CD4-positive, CD25-positive, alpha-beta regulatory T cell (primary cell): ENCODE data around the gene AACS. TPM values are rescaled to one million over a fixed set of nuclear protein-coding genes. Genes with fewer than 3 reads are reported as not detected.
"Not testable (repeated sequence)": the region's sequence is repeated elsewhere in the genome, so short reads cannot be mapped to it uniquely, and the experiment has no call there.

Experiments used
- ATAC-seq, 2 donors: fragments of 150-1000 bp; cut with Tn5 transposase; one replicate each; pipeline ENCODE4 v1.10.0; 2021; ENCODE audit warnings: low read depth in 2 of 2, moderate number of reproducible peaks in 2 of 2, moderate library complexity in 1 of 2
- DNase-seq, 3 donors: peaks; one replicate each; pipeline versions ENCODE4 v3.0.0 to v3.0.0-alpha.2; 2012 to 2022; ENCODE audit warnings: mixed read lengths in 1 of 3
- H3K27ac ChIP-seq: one replicate; pipeline ENCODE4 v1.7.0; 2013; ENCODE audit warnings: mild to moderate bottlenecking, low read length; ENCODE audit not compliant: insufficient read depth, poor library complexity, severe bottlenecking
- H3K27me3 ChIP-seq: one replicate; pipeline ENCODE4 v1.7.0; 2013; ENCODE audit warnings: low read length; ENCODE audit not compliant: control insufficient read depth, insufficient read depth
- H3K36me3 ChIP-seq: one replicate; pipeline ENCODE4 v1.7.0; 2013; ENCODE audit warnings: mild to moderate bottlenecking, low read length, moderate library complexity; ENCODE audit not compliant: control insufficient read depth, insufficient read depth
- H3K4me1 ChIP-seq: 2 replicates; pipeline ENCODE4 v1.7.0; 2013; ENCODE audit warnings: mild to moderate bottlenecking, low read length; ENCODE audit not compliant: insufficient read depth, control insufficient read depth, poor library complexity, severe bottlenecking
- H3K4me3 ChIP-seq: one replicate; pipeline ENCODE4 v1.7.0; 2013; ENCODE audit warnings: low read depth, mild to moderate bottlenecking, low read length, moderate library complexity
- H3K9me3 ChIP-seq, 2 experiments: 1 replicate in 1 of 2; 2 replicates in 1 of 2; pipeline ENCODE4 v1.7.0; 2013; ENCODE audit warnings: low read length in 2 of 2, mild to moderate bottlenecking in 1 of 2, moderate library complexity in 1 of 2; ENCODE audit not compliant: control insufficient read depth in 2 of 2
- H3K27ac Mint-ChIP-seq, 3 donors: one replicate each; pipeline ENCODE4 v1.8.0; 2020 to 2022; ENCODE audit warnings: mild to moderate bottlenecking in 3 of 3, mixed read lengths in 3 of 3, moderate library complexity in 2 of 3
- H3K27me3 Mint-ChIP-seq: one replicate; pipeline ENCODE4 v1.8.0; 2022; ENCODE audit warnings: mild to moderate bottlenecking, mixed read lengths
- H3K36me3 Mint-ChIP-seq: one replicate; pipeline ENCODE4 v1.8.0; 2020; ENCODE audit warnings: mixed read lengths
- H3K4me1 Mint-ChIP-seq, 4 donors: one replicate each; pipeline ENCODE4 v1.8.0; 2020 to 2022; ENCODE audit warnings: mixed read lengths in 4 of 4, mild to moderate bottlenecking in 1 of 4
- H3K4me3 Mint-ChIP-seq, 4 donors: one replicate each; pipeline ENCODE4 v1.8.0; 2020 to 2022; ENCODE audit warnings: mild to moderate bottlenecking in 4 of 4, mixed read lengths in 4 of 4, moderate library complexity in 3 of 4
- H3K9me3 Mint-ChIP-seq, 7 donors: one replicate each; pipeline ENCODE4 v1.8.0; 2020 to 2022; ENCODE audit warnings: mixed read lengths in 7 of 7, mild to moderate bottlenecking in 3 of 7, moderate library complexity in 2 of 7
- polyA plus RNA-seq, 4 donors: library from polyadenylated mRNA; unstranded; fragments of 300-500 nt; fragmentation: Illumina TruSeq; gene quantifications; one replicate each; pipeline ENCODE4 v1.2.3, GENCODE V29; 2021
- total RNA-seq: library from RNA; stranded (reverse); gene quantifications from one replicate; pipeline ENCODE4 v1.2.3, GENCODE V29; 2022

The AACS gene
- total and polyA plus RNA-seq, 5 donors from 2014 or later, result 5.4 to 8.8 (median 7.8) TPM

GRCh38 chr12:125081427-125081826, 16.2 kb downstream of the AACS start:
- H3K36me3 ChIP-seq, result peaks cover 2% of the 10 kb centered on the region
- Mint-ChIP-seq H3K27me3 (no peaks in the 10 kb centered on the region), H3K4me3 (no peak overlapping the region), H3K4me1 (no peaks in the 10 kb centered on the region), H3K9me3 (no peaks in the 10 kb centered on the region), H3K27ac (peak overlapping the region in 1 of 3 donors; percentile 82), H3K36me3 (peaks cover 35% of the 10 kb centered on the region)
- DNase-seq, result no peak
- H3K4me1 ChIP-seq, result no peaks in the 10 kb centered on the region
- no peak overlapping the region for H3K27ac ChIP-seq
- no peak overlapping the region for H3K4me3 ChIP-seq
- no peaks in the 10 kb centered on the region for H3K27me3 ChIP-seq
- H3K9me3 ChIP-seq, result no peaks in the 10 kb centered on the region
- no peak for ATAC-seq

- Mint-ChIP-seq H3K27me3 (no peaks in the 10 kb centered on the region), H3K27ac (no peak overlapping the region), H3K4me1 (no peaks in the 10 kb centered on the region), H3K9me3 (no peaks in the 10 kb centered on the region), H3K36me3 (peaks cover 32% of the 10 kb centered on the region), H3K4me3 (no peak overlapping the region)
- Histone ChIP-seq H3K27me3 (no peaks in the 10 kb centered on the region), H3K4me3 (no peak overlapping the region), H3K27ac (no peak overlapping the region), H3K4me1 (no peaks in the 10 kb centered on the region), H3K9me3 (no peaks in the 10 kb centered on the region), H3K36me3 (no peaks in the 10 kb centered on the region)
- DNase-seq, result no peak
- no peak for ATAC-seq
Measured at GRCh38 chr12:125083072-125083471, 17.8 kb downstream of the AACS start.

DNA sequence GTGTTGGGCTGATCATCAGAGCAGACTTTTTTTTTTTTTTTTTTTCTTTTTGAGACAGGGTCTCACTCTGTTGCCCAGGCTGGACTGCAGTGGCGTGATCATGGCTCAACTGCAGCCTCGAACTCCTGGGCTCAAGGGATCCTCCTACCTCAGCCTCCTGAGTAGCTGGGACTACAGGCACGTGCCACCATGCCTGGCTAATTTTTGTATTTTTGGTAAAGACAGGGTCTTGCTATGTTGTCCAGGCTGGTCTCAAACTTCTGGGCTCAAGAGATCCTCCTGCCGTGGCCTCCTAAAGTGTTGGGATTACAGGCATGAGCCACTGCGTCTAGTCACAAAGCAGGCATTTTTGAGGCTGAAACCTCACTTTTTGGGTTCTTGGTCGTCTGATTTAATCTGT, 23.0 kb downstream of the AACS start:
- H3K4me1 ChIP-seq, ATAC-seq, H3K4me3 ChIP-seq, H3K36me3 ChIP-seq, H3K4me1 Mint-ChIP-seq, H3K27me3 ChIP-seq, H3K9me3 ChIP-seq, H3K27ac Mint-ChIP-seq, DNase-seq, H3K4me3 Mint-ChIP-seq, H3K27me3 Mint-ChIP-seq, H3K27ac ChIP-seq, H3K9me3 Mint-ChIP-seq: not testable (repeated sequence)
- peaks cover 26% of the 10 kb centered on the region for H3K36me3 Mint-ChIP-seq

GRCh38 chr12:125089083-125089482, 23.8 kb downstream of the AACS start:
- ATAC-seq (no peak), DNase-seq (no peak)
- Mint-ChIP-seq H3K27ac (no peak overlapping the region), H3K36me3 (peaks cover 24% of the 10 kb centered on the region), H3K4me3 (no peak overlapping the region), H3K9me3 (no peaks in the 10 kb centered on the region), H3K27me3 (no peaks in the 10 kb centered on the region), H3K4me1 (no peaks in the 10 kb centered on the region)
- Histone ChIP-seq H3K4me3 (no peak overlapping the region), H3K36me3 (peaks cover 2% of the 10 kb centered on the region), H3K27me3 (no peaks in the 10 kb centered on the region), H3K4me1 (no peaks in the 10 kb centered on the region), H3K27ac (no peak overlapping the region), H3K9me3 (no peaks in the 10 kb centered on the region)

DNA sequence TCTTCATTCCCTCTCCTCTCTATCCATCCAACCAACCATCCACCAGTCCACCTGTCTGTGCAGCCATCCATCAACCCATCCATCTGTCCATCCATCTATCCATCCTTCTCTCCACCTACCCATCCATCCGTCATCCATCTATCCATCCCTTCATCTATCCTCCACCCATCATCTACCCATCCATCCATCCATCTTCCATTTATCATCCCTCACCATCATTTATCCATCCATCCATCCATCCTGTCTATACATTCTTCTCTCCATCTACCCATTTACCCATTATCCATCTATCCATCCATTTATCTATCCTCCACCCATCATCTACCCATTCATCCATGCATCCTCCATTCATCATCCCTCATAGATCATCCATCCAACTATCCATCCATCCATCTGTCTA, 24.4 kb downstream of the AACS start:
- no peak overlapping the region for H3K27ac Mint-ChIP-seq

DNA sequence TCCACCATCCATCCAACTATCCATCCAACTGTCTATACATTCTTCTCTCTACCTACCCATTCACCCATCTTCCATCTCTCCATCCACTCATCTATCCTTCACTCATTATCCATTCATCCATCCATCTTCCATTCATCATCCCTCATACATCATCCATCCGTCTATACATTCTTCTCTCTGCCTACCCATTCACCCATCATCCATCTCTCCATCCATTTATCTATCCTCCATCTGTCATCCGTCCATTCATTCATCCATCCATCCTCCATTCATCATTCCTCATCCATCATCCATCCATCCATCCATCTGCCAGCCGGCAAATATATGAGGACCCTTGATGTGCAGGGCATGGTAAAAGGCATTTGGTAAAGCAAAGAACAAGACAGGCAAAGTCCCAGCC, 25.2 kb downstream of the AACS start:
- no peak for DNase-seq
- no peak for ATAC-seq
- H3K27me3 Mint-ChIP-seq, result no peaks in the 10 kb centered on the region
- H3K4me3 Mint-ChIP-seq, result no peak overlapping the region
- no peak overlapping the region for H3K27ac ChIP-seq
- peaks cover 21% of the 10 kb centered on the region for H3K36me3 Mint-ChIP-seq
- H3K27me3 ChIP-seq, result no peaks in the 10 kb centered on the region
- no peak overlapping the region for H3K27ac Mint-ChIP-seq
- H3K4me1 Mint-ChIP-seq, result no peaks in the 10 kb centered on the region
- no peak overlapping the region for H3K4me3 ChIP-seq
- H3K4me1 ChIP-seq, result no peaks in the 10 kb centered on the region
- no peaks in the 10 kb centered on the region for H3K9me3 Mint-ChIP-seq
- H3K36me3 ChIP-seq, result peaks cover 2% of the 10 kb centered on the region
- no peaks in the 10 kb centered on the region for H3K9me3 ChIP-seq

More for the DNA sequence above, 24.4 kb downstream of the AACS start:
- H3K36me3 ChIP-seq, result peaks cover 2% of the 10 kb centered on the region
- H3K9me3 ChIP-seq, result no peaks in the 10 kb centered on the region
- DNase-seq (no peak), ATAC-seq (no peak)
- Mint-ChIP-seq H3K36me3 (peaks cover 24% of the 10 kb centered on the region), H3K4me3 (no peak overlapping the region), H3K9me3 (no peaks in the 10 kb centered on the region), H3K4me1 (no peaks in the 10 kb centered on the region), H3K27me3 (no peaks in the 10 kb centered on the region)
- no peak overlapping the region for H3K27ac ChIP-seq
- no peak overlapping the region for H3K4me3 ChIP-seq
- H3K27me3 ChIP-seq, result no peaks in the 10 kb centered on the region
- H3K4me1 ChIP-seq, result no peaks in the 10 kb centered on the region

GRCh38 chr12:125091401-125091800, 26.2 kb downstream of the AACS start:
- Mint-ChIP-seq H3K27ac (no peak overlapping the region), H3K9me3 (no peaks in the 10 kb centered on the region), H3K36me3 (peaks cover 23% of the 10 kb centered on the region), H3K4me1 (no peaks in the 10 kb centered on the region), H3K4me3 (no peak overlapping the region), H3K27me3 (no peaks in the 10 kb centered on the region)
- H3K27me3 ChIP-seq, result no peaks in the 10 kb centered on the region
- H3K4me3 ChIP-seq, result no peak overlapping the region
- no peak overlapping the region for H3K27ac ChIP-seq
- H3K9me3 ChIP-seq, result no peaks in the 10 kb centered on the region
- peaks cover 2% of the 10 kb centered on the region for H3K36me3 ChIP-seq
- H3K4me1 ChIP-seq, result no peaks in the 10 kb centered on the region
- no peak for DNase-seq
- ATAC-seq, result no peak

DNA sequence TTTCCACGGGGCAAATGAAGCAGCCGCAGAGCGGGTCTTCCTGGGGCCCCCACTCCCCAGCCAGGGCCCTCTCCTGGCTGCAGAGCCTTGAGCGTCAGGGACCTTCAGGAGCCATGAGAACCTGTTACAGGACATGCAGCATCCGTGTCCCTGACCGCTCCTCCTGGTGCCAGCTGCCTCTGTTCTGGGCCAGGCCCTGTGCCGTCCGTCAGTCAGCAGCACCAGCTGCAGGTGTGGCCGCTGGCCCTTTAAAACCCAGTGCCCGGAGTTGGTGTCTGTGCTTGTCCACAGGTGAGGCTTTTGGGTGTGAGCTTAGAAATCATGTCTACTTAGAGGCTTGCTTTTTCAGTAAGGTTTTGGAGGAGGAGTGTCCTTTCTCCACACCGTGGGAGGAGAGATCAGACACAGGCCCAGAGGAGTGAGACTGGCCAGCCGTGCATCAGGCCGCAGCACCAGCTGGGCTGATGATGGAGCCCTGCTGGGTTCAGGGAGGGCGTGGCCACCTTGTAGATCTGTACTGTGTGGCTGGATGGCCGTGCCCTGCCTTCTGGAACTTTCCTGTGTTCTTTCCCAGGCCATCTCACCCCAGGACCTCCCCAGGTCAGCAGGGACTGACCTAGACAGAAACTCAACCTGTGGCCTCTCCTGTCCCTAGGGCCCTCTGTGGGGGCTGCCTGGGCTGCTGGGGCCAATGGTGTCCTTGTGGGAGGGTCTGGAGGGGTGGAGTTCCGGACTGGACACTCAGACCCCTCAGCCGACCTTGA, 27.1 kb downstream of the AACS start:
- H3K9me3 ChIP-seq, result no peaks in the 10 kb centered on the region
- no peaks in the 10 kb centered on the region for H3K4me1 ChIP-seq
- H3K27ac Mint-ChIP-seq, result no peak overlapping the region
- no peak overlapping the region for H3K4me3 ChIP-seq
- no peaks in the 10 kb centered on the region for H3K27me3 Mint-ChIP-seq
- DNase-seq (no peak), ATAC-seq (no peak)
- no peak overlapping the region for H3K4me3 Mint-ChIP-seq
- no peaks in the 10 kb centered on the region for H3K4me1 Mint-ChIP-seq
- H3K27me3 ChIP-seq, result no peaks in the 10 kb centered on the region
- no peak overlapping the region for H3K27ac ChIP-seq
- peaks cover 22% of the 10 kb centered on the region for H3K36me3 Mint-ChIP-seq
- no peaks in the 10 kb centered on the region for H3K9me3 Mint-ChIP-seq
- H3K36me3 ChIP-seq, result peaks cover 2% of the 10 kb centered on the region
